ENCODE data around the gene SMURF2.

DNA sequence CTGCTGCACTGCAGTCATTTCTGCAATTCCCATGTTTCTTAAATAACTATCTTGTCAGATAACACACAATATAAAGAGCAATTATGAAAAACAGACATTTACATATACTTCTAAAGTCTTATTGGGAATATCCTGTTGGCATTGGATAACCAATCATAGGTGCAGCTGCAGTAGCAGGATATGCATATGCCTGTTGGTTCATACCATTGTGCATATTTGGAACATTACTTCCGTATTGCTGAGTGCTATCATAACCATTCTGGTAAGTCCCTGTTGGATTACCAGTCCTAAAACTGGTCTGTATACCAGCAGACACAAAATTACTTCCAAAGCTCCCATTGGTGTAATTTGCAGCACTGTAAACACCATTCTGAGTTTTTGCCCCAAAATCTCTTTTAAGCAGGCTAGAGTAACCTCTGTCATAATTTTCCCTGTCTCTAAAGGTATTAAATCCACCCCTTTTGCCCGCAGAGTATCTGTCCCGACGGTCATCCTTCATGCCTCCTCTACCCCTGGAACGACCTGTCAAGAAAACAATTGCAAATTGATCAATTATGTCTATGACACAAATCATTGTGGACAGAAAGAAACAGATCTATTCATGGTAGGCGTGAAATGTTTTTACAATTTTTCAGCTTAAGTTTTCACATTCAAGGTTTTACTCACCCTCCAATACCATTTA is 162.2 kb downstream of the SMURF2 start:
- TF ChIP-seq, protein P1, sequence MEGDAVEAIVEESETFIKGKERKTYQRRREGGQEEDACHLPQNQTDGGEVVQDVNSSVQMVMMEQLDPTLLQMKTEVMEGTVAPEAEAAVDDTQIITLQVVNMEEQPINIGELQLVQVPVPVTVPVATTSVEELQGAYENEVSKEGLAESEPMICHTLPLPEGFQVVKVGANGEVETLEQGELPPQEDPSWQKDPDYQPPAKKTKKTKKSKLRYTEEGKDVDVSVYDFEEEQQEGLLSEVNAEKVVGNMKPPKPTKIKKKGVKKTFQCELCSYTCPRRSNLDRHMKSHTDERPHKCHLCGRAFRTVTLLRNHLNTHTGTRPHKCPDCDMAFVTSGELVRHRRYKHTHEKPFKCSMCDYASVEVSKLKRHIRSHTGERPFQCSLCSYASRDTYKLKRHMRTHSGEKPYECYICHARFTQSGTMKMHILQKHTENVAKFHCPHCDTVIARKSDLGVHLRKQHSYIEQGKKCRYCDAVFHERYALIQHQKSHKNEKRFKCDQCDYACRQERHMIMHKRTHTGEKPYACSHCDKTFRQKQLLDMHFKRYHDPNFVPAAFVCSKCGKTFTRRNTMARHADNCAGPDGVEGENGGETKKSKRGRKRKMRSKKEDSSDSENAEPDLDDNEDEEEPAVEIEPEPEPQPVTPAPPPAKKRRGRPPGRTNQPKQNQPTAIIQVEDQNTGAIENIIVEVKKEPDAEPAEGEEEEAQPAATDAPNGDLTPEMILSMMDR (IDR thresholded peaks at IDR 0.05) = no peak
- TF ChIP-seq POLR2A (IDR thresholded peaks at IDR 0.05) = no peak

Data from uterus (tissue), 2 donors.